HG03175 (cell line): ENCODE measurements around the gene ITPKA.

ENCODE experiments used
- ATAC-seq: cut with Tn5 transposase; IDR thresholded peaks from one replicate; pipeline ENCODE4 v1.9.1; 2021; ENCODE audit warnings: mild to moderate bottlenecking, moderate library complexity; ENCODE audit not compliant: unreplicated experiment

Gene ITPKA

GRCh38 chr15:41507820-41508290 lies 14.2 kb downstream of the ITPKA start:
- no peak for ATAC-seq

DNA sequence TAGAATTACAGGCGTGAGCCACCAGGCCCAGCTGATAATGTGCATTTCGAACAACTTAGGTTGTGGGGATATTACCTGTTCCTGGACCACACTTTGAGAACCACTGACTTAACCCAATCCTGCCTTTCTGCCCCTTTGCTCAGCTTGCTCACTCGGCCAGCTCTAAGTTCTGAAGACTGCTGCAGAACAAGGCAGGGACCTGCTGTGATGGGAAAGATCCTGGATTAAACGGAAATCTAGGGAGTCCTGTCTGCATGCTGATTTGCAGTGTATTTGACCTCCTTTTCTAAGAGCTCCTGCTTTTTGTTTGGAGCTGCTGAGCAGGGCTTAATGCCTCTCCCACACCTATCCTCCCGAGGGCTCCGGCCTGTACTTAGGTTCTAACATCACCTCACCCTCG lies 17.1 kb downstream of the ITPKA start:
- ATAC-seq: no peak

DNA sequence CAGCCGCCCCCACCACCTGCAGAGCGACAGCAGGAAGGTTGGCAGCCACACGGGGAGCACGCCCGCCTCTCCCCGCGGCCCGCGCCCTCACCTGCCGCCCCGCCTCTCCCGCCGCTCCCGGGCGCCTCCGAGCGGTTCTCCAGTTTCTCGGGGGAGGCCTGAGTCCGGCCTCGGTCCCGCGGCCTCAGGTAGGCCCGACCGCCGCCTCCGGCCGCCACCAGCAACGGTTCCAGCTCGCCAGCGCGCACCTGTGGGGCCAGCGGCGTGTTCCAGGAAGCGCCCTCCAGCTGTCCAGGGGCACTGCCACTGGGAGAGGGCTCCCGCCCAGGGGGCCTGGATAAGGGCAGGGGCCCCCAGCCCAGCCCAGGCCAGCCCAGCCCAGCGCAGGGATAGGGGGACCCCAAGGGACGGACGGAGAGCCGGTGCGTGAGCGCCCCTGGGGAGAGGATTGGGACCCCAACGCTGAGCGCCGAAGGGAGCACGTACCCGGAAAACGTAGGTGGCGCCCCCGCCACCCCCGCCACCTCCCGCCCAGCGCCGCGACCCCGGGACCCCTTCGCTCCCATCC lies 17.7 kb downstream of the ITPKA start:
- ATAC-seq: no peak

- no peak for ATAC-seq
Measured at GRCh38 chr15:41511899-41512369, 18.3 kb downstream of the ITPKA start.

GRCh38 chr15:41512512-41512939 lies 18.9 kb downstream of the ITPKA start:
- ATAC-seq: no peak

DNA sequence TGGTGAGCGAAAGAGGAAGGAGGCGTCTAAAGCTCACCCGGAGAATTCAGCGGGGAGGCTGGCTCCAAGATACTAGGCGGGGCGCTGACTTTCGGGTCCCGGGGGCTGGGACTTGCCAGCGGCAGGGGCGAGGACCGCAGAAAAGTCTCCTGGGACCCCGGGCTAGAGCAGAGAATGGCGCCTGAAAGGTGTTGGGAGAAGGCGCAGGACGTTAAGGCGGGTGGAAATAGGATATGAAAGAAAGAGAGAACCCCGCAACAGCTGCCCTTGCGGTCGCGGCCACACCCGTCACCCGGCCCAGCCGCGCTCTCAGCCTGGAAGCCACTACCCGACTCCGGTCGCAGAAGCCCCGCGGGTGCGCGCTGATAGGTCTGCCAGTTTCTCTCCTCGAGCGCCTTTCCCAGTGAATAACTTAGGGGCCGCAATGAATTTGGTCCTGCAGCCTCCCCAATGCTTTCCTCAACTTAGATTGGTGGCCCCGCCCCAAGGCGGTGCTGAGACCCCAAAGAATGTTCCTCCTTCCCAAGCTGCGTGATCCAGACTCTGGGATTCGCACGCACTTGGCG lies 19.3 kb downstream of the ITPKA start:
- no peak for ATAC-seq

GRCh38 chr15:41513506-41514227 lies 20.0 kb downstream of the ITPKA start, which contains the start of gene LTK:
Gene LTK, minus strand, starts transcription at chr15:41513827. Its CDS starts 118 bp downstream, at chr15:41513709.
- ATAC-seq: no peak

GRCh38 chr15:41517895-41518449 lies 24.3 kb downstream of the ITPKA start:
- ATAC-seq: no peak

- no peak for ATAC-seq
Measured at GRCh38 chr15:41520636-41521035, 27.0 kb downstream of the ITPKA start.

DNA sequence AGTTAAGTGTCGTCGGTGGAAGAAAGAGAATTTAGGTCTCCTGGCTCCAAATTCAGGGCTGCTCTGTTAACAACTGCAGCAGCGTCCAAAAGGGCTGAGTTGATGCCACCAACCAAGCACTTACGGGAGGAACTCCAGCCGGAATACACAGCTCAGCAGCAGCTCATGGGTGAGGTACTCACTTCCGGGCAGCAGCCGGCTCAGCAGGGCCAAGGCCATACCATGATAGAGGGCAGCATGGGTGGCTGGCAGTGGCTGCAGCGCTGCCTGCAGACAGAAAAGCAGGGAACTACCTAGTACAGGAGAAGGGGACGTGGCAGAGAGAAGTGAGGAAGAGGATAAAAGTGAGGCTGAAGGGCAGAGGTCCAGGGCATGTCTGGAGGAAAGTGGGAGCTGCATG lies 27.9 kb downstream of the ITPKA start:
- no peak for ATAC-seq

- no peak for ATAC-seq
Measured at GRCh38 chr15:41523097-41523496, 29.4 kb downstream of the ITPKA start.

GRCh38 chr15:41530363-41530956 lies 36.8 kb downstream of the ITPKA start:
- no peak for ATAC-seq

- ATAC-seq: no peak
Measured at GRCh38 chr15:41535544-41535943, 41.9 kb downstream of the ITPKA start.

GRCh38 chr15:41536866-41537265 lies 43.2 kb downstream of the ITPKA start:
- ATAC-seq: no peak

- ATAC-seq: no peak
Measured at GRCh38 chr15:41543521-41543870, 49.8 kb downstream of the ITPKA start.

- ATAC-seq: no peak
Measured at GRCh38 chr15:41544650-41545015, 51.0 kb downstream of the ITPKA start.

DNA sequence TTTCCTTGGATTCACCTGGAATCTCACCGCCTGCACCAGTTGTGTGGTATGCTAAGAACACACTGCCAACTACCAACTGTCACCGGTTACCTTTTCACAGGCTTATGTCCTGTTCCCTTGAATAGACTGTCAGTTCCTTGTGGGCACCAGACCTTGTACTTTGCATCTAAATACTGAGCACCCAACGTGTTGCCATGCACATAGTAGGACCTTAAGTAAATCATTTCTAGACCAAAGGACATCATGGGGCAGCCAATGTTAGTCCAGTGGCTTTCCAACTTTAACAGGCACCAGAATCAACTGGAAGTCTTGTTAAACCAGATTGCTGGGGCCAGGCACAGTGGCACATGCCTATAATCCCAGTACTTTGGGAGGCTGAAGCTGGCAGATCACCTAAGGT lies 51.5 kb downstream of the ITPKA start:
- ATAC-seq: no peak

DNA sequence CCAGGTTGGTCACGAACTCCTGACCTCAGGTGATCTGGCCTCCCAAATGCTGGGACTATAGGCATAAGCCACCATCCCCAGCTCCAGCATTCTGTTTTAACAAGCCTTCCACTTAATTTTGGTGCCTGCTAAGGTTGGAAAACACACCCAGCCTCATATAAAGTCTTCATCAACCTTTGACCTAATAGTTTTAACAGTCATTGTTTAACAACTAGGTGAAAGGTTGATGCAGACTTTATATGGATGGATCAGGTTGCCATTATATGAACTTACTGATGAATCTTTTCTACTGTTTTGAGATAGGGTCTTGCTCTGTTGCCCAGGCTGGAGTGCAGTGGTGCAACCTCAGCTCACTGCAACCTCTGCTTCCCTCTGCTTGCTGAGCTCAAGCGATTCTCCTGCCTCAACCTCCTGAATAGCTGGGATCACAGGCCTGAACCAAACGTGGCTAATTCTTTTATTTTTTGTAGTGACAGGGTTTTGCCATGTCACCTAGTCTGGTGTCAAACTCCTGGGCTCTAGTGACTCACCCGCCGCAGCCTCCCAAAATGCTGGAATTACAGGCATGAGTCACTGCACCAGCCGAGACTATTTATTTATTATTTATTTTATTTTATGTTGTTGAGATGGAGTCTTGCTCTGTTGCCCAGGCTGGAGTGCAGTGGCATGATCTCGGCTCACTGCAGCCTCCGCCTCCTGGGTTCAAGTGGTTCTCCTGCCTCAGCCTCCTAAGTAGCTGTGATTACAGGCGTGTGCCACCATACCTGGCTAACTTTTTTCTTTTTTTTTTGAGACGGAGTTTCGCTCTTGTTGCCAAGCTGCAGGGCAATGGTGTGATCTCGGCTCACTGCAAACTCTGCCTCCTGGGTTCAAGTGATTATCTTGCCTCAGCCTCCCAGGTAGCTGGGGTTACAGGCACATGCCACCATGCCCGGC lies 53.4 kb downstream of the ITPKA start:
- no peak for ATAC-seq

GRCh38 chr15:41550066-41550775 lies 56.5 kb downstream of the ITPKA start:
- no peak for ATAC-seq
